HEK293T (cell line): ENCODE measurements around the gene PLOD2.

Experiments
- CTBP1 ChIP-seq: fragments of 450-650 bp; IDR thresholded peaks from 2 replicates; pipeline ENCODE4 v1.6.1; 2016; ENCODE audit warnings: borderline replicate concordance
- SP1 ChIP-seq: fragments of 450-650 bp; IDR thresholded peaks from 2 replicates; pipeline ENCODE4 v1.6.1; 2017

DNA sequence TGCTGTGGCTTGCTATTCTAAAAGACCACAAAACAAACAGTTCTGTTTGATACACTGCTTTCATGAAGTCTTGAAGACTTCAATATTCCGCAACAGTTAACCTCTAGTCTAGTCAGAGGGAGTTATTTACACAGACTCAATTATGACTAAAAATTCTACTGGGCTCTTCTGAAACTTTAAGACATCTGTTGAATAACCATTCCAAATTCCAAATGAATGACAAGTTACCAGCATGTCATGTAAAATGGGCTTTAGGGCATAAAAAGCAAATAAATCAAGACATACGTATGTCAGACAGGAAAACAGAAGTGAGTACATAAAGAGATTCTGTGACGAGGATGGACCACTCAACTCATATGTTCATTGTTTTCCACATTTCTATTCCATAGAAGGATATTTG is 93.9 kb downstream of the PLOD2 start:
- TF ChIP-seq CTBP1 (no peak), SP1 (no peak)
